ENCODE results near the gene ACVRL1. TPM values are rescaled to one million over a fixed set of nuclear protein-coding genes. Genes with fewer than 3 reads are reported as not detected.

ACVRL1 gene
- total and polyA plus RNA-seq, 10 of the 15 experiments (the other 5 are each of a cell fraction or from before 2014, with no cell fraction given): not detected

GRCh38 chr12:51893786-51894185 is 13.5 kb upstream of the ACVRL1 start (continued):
- TF ChIP-seq USF1 (IDR thresholded peaks at IDR 0.05; ENCODE audit: borderline replicate concordance, extremely low read length, insufficient read depth, low read depth, low read length) (no peak), HSF1 (IDR thresholded peaks at IDR 0.05; ENCODE audit: low read depth, low read length) (no peak), JUNB (IDR thresholded peaks at IDR 0.05) (no peak), IRF4 (IDR thresholded peaks at IDR 0.05; ENCODE audit: low read depth, low read length) (no peak), MEF2B (IDR thresholded peaks at IDR 0.05; ENCODE audit: partially characterized antibody, poor library complexity, severe bottlenecking) (no peak), HDAC6 (IDR thresholded peaks at IDR 0.05; ENCODE audit: unreplicated experiment) (no peak)

GRCh38 chr12:51895378-51896135 is 11.7 kb upstream of the ACVRL1 start:
- Histone ChIP-seq H3K4me2 (ENCODE audit: control insufficient read depth, insufficient read depth) (no peak overlapping the region), H2AFZ (ENCODE audit: control insufficient read depth, low read depth, low read length) (no peak overlapping the region), H3K27ac (ENCODE audit: control insufficient read depth, insufficient read depth) (no peak overlapping the region), H3K79me2 (ENCODE audit: control insufficient read depth, insufficient read depth, low read length) (no peaks in the 10 kb centered on the region), H4K20me1 (ENCODE audit: control insufficient read depth, insufficient read depth) (no peaks in the 10 kb centered on the region), H3K36me3 (ENCODE audit: control insufficient read depth in 2 of 2, insufficient read depth in 2 of 2, low read length in 1 of 2) (no peaks in the 10 kb centered on the region), H3K27me3 (replicated peaks in 1 of 2; ENCODE audit: control insufficient read depth in 2 of 2, insufficient read depth in 2 of 2, low read length in 1 of 2) (peaks cover 0 to 1% of the 10 kb centered on the region in 2 experiments; a peak in 1 of 4 replicates), H3K4me3 (no peak overlapping the region), H3K9ac (ENCODE audit: control insufficient read depth, insufficient read depth, low read length) (no peak overlapping the region), H3K9me3 (replicated peaks; ENCODE audit: control insufficient read depth, insufficient read depth, low read length) (no peaks in the 10 kb centered on the region), H3K4me1 (ENCODE audit: control insufficient read depth, insufficient read depth, low read length) (no peaks in the 10 kb centered on the region)
- 39% methylated on average over 8 of the region's 8 CpGs for WGBS (ENCODE audit: insufficient coverage, insufficient replicate concordance, low lambda C conversion rate, missing lambda C conversion rate)
- RAD21 ChIA-PET (ENCODE audit: unreplicated experiment): no interaction called here
- POLR2A ChIA-PET: interaction anchor here (0.5 kb wide), 1 partner anchor 82 kb away, joined by 3 read pairs; no protein-coding TSS in a partner anchor
- CTCF ChIA-PET: interaction anchor here (1.4 to 3.3 kb wide), 3 partner anchors 27 to 86 kb away, joined by 3 to 12 read pairs (median 10); no protein-coding TSS in a partner anchor
- no peak for ATAC-seq
- DNase-seq (ENCODE audit: low read depth, low spot score): no peak
- intact Hi-C loops (cut with micrococcal nuclease; ENCODE audit: unreplicated experiment): no loop called here
- no peak for FAIRE-seq
- no TSS peak for BruUV-seq (replicated peaks)
- SMC1A ChIA-PET (ENCODE audit: uncharacterized antibody, unreplicated experiment): interaction anchor here (1.0 to 1.9 kb wide), 2 partner anchors 27 to 108 kb away, joined by 3 to 5 read pairs; no protein-coding TSS in a partner anchor
- in situ Hi-C loops (cut with MboI): no loop called here
- TF ChIP-seq NRF1 (conservative IDR thresholded peaks at IDR 0.05; ENCODE audit: low read depth, low read length) (no peak), TCF7 (IDR thresholded peaks at IDR 0.05; ENCODE audit: borderline replicate concordance) (no peak), NBN (IDR thresholded peaks at IDR 0.05) (no peak), E2F4 (IDR thresholded peaks at IDR 0.05; ENCODE audit: low read depth, low read length) (no peak), YY1 (IDR thresholded peaks at IDR 0.05; ENCODE audit: low read depth, low read length) (no peak), BCLAF1 (IDR thresholded peaks at IDR 0.05) (no peak), USF2 (IDR thresholded peaks at IDR 0.05; ENCODE audit: borderline replicate concordance, low read depth, low read length) (no peak), KDM1A (IDR thresholded peaks at IDR 0.05; ENCODE audit: borderline replicate concordance) (no peak), IKZF1 (conservative IDR thresholded peaks at IDR 0.05) (no peak)

Measured in GM12878 (cell line).